GM12874 (cell line): ENCODE measurements around the gene TUBA8.

Source experiments
- TF ChIP-seq, protein P1 (sequence below): IDR thresholded peaks from 2 replicates; pipeline ENCODE4 v1.5.1; 2011; ENCODE audit warnings: low read depth, mild to moderate bottlenecking, control low read depth, low read length, moderate library complexity; ENCODE audit not compliant: insufficient read depth

Gene TUBA8

GRCh38 chr22:18103527-18104269 is 6.9 kb upstream of the TUBA8 start:
- TF ChIP-seq, protein P1, sequence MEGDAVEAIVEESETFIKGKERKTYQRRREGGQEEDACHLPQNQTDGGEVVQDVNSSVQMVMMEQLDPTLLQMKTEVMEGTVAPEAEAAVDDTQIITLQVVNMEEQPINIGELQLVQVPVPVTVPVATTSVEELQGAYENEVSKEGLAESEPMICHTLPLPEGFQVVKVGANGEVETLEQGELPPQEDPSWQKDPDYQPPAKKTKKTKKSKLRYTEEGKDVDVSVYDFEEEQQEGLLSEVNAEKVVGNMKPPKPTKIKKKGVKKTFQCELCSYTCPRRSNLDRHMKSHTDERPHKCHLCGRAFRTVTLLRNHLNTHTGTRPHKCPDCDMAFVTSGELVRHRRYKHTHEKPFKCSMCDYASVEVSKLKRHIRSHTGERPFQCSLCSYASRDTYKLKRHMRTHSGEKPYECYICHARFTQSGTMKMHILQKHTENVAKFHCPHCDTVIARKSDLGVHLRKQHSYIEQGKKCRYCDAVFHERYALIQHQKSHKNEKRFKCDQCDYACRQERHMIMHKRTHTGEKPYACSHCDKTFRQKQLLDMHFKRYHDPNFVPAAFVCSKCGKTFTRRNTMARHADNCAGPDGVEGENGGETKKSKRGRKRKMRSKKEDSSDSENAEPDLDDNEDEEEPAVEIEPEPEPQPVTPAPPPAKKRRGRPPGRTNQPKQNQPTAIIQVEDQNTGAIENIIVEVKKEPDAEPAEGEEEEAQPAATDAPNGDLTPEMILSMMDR, result no peak

DNA sequence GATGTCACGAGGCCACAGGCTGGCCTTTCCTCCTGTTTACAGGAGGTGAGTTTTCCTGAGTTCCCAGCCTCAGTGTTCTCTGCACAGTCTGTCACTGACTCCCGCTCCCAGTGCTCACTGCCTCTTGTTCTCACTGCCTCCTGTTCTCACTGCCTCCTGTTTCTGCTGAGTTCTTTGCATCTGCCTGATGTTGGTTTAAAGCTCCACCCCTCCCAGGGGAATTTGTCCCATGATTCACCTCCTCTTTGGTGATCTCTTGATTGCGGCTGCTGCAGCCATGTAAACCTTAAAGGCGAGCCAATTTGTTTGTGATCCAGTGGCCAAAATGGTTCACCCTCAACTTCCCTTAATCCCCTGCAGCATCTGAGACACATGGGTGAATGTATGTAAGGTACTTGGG is 6.0 kb upstream of the TUBA8 start:
- TF ChIP-seq, protein P1, result no peak

DNA sequence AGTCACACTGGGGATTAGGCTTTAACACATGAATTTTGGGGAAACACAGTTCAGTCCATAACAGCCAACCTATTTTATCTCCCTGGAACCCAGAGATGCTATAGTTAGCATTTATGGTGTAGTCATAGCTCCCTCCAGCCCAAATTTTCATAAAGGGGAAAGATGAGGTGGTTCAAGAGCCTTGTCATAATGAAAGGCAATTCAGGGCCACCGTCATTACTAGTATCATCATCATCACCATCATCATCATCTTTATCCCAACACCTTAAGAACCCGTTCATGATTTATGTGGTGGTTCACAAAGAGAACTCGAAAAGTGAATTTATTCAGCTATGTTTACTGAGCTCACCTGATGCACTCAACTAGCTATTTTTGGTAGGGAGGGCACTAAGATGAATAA is 2.4 kb upstream of the TUBA8 start:
- TF ChIP-seq, protein P1, result no peak

- TF ChIP-seq, protein P1, result no peak
Measured at GRCh38 chr22:18109410-18110193, 1.0 kb upstream of the TUBA8 start.

- TF ChIP-seq, protein P1, result no peak
Measured at GRCh38 chr22:18110954-18111758, 547 bp downstream of the TUBA8 start.

DNA sequence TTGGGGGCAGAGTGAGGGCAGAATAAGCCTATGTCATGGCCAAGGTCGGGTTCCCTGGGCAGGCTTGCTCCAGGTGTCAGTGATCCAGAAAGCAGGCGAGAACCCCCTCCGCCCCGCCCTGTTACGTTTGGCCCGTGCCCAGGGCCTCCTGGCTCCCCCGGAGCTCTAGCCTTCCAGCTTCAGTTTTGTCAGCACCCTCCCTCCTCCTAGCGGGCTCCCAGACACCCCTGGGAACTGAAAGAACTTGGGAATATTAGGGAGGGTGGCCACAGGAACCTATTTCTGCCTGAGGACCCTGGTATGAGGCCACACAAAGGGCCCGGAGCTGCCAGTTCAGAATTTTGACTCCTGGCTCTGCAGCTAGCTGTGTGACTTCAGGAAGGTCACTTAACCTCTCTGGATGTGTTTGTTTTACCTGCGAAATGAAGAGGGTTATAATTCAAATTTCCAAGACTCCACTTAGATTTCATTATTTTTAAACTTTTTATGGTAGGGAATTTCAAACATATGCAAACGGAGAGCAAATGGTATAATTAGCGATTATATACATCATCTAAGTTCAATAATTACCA is 1.2 kb downstream of the TUBA8 start:
- TF ChIP-seq, protein P1, result no peak

DNA sequence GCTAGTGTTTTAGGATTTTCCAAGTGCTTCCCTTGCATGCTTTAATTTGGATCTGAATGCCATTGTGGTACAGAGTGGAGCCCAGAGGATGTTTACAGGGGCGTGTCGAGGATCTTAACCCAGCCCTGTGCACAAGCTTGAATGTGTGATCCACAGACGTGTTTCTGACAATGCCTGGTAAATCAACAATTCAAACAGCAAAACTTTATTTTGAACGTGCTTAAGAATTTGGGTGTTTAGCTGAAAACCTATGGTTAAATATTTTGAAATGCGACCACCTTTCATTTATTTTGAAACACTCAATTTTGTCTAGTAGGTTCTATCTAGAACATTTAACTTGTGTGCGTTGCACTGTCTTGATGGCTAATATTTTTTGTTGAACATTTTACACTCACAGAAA is 1.8 kb downstream of the TUBA8 start:
- TF ChIP-seq, protein P1, result no peak
